Naive thymus-derived CD4-positive, alpha-beta T cell (primary cell): ENCODE results near the gene SAAL1. TPM values are rescaled to one million over a fixed set of nuclear protein-coding genes. Genes with fewer than 3 reads are reported as not detected.

Source experiments
- ATAC-seq: fragments of 150-1000 bp; cut with Tn5 transposase; 2 replicates; pipeline ENCODE4 v1.10.0; 2021; ENCODE audit warnings: mild to moderate bottlenecking, moderate library complexity
- CTCF ChIA-PET: fragments of 350-600 bp; sonication (Branson Sonifier 250); formaldehyde crosslinking; loops from one replicate; lab custom pipeline; 2021; ENCODE audit warnings: antibody characterized with exemption; lab: Charles Lee
- POLR2A ChIA-PET: fragments of 350-600 bp; sonication (Branson Sonifier 250); formaldehyde crosslinking; loops from one replicate; lab custom pipeline; 2021; ENCODE audit warnings: antibody characterized with exemption, inconsistent platforms; lab: Charles Lee
- DNase-seq, 9 donors: peaks; one replicate each; pipeline versions ENCODE4 v3.0.0 to v3.0.0-alpha.2; 2020 to 2022; ENCODE audit warnings: mixed read lengths in 1 of 9
- H3K27ac ChIP-seq: one replicate; pipeline ENCODE4 v1.7.0; 2013; ENCODE audit warnings: mild to moderate bottlenecking, low read depth, low read length, moderate library complexity
- H3K27me3 ChIP-seq, 2 donors: one replicate each; pipeline ENCODE4 v1.7.0; 2013; ENCODE audit warnings: low read length in 2 of 2, mild to moderate bottlenecking in 2 of 2, moderate library complexity in 2 of 2; ENCODE audit not compliant: control insufficient read depth in 2 of 2, insufficient read depth in 2 of 2
- H3K36me3 ChIP-seq, 3 experiments: 1 replicate in 2 of 3; 2 replicates in 1 of 3; pipeline ENCODE4 v1.7.0; 2013; ENCODE audit warnings: low read length in 3 of 3, mild to moderate bottlenecking in 3 of 3, moderate library complexity in 1 of 3; ENCODE audit not compliant: insufficient read depth in 3 of 3, control insufficient read depth in 2 of 3
- H3K4me1 ChIP-seq, 2 donors: one replicate each; pipeline ENCODE4 v1.7.0; 2013; ENCODE audit warnings: low read length in 2 of 2, mild to moderate bottlenecking in 2 of 2, moderate library complexity in 1 of 2; ENCODE audit not compliant: control insufficient read depth in 2 of 2, insufficient read depth in 2 of 2
- H3K4me3 ChIP-seq: 2 replicates; pipeline ENCODE4 v1.7.0; 2013; ENCODE audit warnings: mild to moderate bottlenecking, low read length
- H3K9me3 ChIP-seq, 3 experiments: 1 replicate in 2 of 3; 2 replicates in 1 of 3; pipeline ENCODE4 v1.7.0; 2013; ENCODE audit warnings: low read length in 3 of 3; ENCODE audit not compliant: control insufficient read depth in 2 of 3
- H3K27ac Mint-ChIP-seq, 9 donors: one replicate each; pipeline ENCODE4 v1.8.0; 2020 to 2022; ENCODE audit warnings: mixed read lengths in 9 of 9, mild to moderate bottlenecking in 8 of 9, moderate library complexity in 5 of 9, inconsistent platforms in 2 of 9
- H3K27me3 Mint-ChIP-seq, 5 donors: one replicate each; pipeline ENCODE4 v1.8.0; 2021 to 2022; ENCODE audit warnings: mixed read lengths in 5 of 5, mild to moderate bottlenecking in 1 of 5
- H3K36me3 Mint-ChIP-seq, 5 donors: one replicate each; pipeline ENCODE4 v1.8.0; 2020 to 2022; ENCODE audit warnings: mixed read lengths in 5 of 5, mild to moderate bottlenecking in 3 of 5, inconsistent platforms in 1 of 5
- H3K4me1 Mint-ChIP-seq, 7 donors: one replicate each; pipeline ENCODE4 v1.8.0; 2020 to 2022; ENCODE audit warnings: mixed read lengths in 7 of 7, mild to moderate bottlenecking in 3 of 7, inconsistent platforms in 1 of 7
- H3K4me3 Mint-ChIP-seq, 10 donors: one replicate each; pipeline ENCODE4 v1.8.0; 2020 to 2022; ENCODE audit warnings: mild to moderate bottlenecking in 10 of 10, mixed read lengths in 10 of 10, moderate library complexity in 6 of 10, inconsistent platforms in 2 of 10
- H3K9me3 Mint-ChIP-seq, 11 donors: one replicate each; pipeline ENCODE4 v1.8.0; 2020 to 2022; ENCODE audit warnings: mixed read lengths in 11 of 11, mild to moderate bottlenecking in 4 of 11, inconsistent platforms in 1 of 11, moderate library complexity in 1 of 11
- intact Hi-C, 2 donors: fragments of 100-400 bp; cut with micrococcal nuclease; formaldehyde crosslinking; loops; one replicate each; pipeline ENCODE4 v1.15.1; 2023
- polyA plus RNA-seq, 2 donors: library from polyadenylated mRNA; unstranded; fragments of 300-500 nt; fragmentation: Illumina TruSeq; gene quantifications; one replicate each; pipeline ENCODE4 v1.2.3, GENCODE V29; 2021
- total RNA-seq, 6 experiments: library from RNA in 5 of 6; stranded (reverse) in 5 of 6; gene quantifications; 1 replicate in 5 of 6; 2 replicates in 1 of 6; pipeline ENCODE4 v1.2.3 and lab custom pipeline; 2021 to 2026

SAAL1 gene
- total RNA-seq, result 10 to 100 TPM; 16.0 to 25.3 (median 19.3) TPM
- polyA plus RNA-seq, result 10 to 100 TPM; 14.6 to 15.2 TPM
- total RNA-seq (lab: John Stamatoyannopoulos, UW), result 13.3 reads per million, percentile 42 among the genes with 10 or more reads in this experiment

- ChIA-PET CTCF (interaction anchor here (0.7 to 3.2 kb wide), 13 partner anchors 8 to 571 kb away, joined by 3 to 19 read pairs (median 4); partner anchors contain the start of gene SERGEF), POLR2A (interaction anchor here (0.7 to 1.3 kb wide), 4 partner anchors 93 to 421 kb away, joined by 3 to 11 read pairs (median 4); partner anchors contain the start of genes GTF2H1, HPS5, SERGEF and TSG101)
- Mint-ChIP-seq H3K4me1 (peaks cover 21 to 54% (median 42%) of the 10 kb centered on the region in 7 donors), H3K4me3 (peak within 1 kb of the TSS; percentile 84 to 95 (median 93)), H3K9me3 (peaks cover 0 to 1% (median 0%) of the 10 kb centered on the region in 11 donors), H3K36me3 (peaks cover 4 to 20% (median 15%) of the 10 kb centered on the region in 5 donors), H3K27ac (peak within 1 kb of the TSS; percentile 77 to 93 (median 90)), H3K27me3 (peaks cover 0 to 15% (median 0%) of the 10 kb centered on the region in 5 donors)
- Histone ChIP-seq H3K4me3 (peak within 1 kb of the TSS; percentile 93), H3K27me3 (no peaks in the 10 kb centered on the region), H3K36me3 (peaks cover 0 to 5% (median 0%) of the 10 kb centered on the region in 3 experiments), H3K4me1 (peaks cover 14 to 15% of the 10 kb centered on the region in 2 donors), H3K9me3 (no peaks in the 10 kb centered on the region), H3K27ac (peak within 1 kb of the TSS; percentile 78)
- DNase-seq (peak; percentile 80 to 95 (median 84)), ATAC-seq (peak; percentile 99)
- intact Hi-C loops, result loop anchor here (1.0 to 10.0 kb wide), 18 partner anchors 93 to 1609 kb away; partner anchors contain the start of genes GTF2H1 (in 2 of the 2), HPS5 (in 2 of the 2), SPTY2D1 (in 2 of the 2) and TSG101 (in 2 of the 2)
Measured at GRCh38 chr11:18105802-18106574, at the start of gene SAAL1. TSS of gene SAAL1 (minus strand) at chr11:18106082. CDS start at chr11:18106041, 41 bp downstream.

GRCh38 chr11:18151581-18151980, 45.7 kb upstream of the SAAL1 start:
- peaks cover 0 to 11% (median 3%) of the 10 kb centered on the region in 11 donors for H3K9me3 Mint-ChIP-seq
- no peak for ATAC-seq
- H3K36me3 Mint-ChIP-seq, result peaks cover 0 to 3% (median 0%) of the 10 kb centered on the region in 5 donors
- Histone ChIP-seq H3K27ac (no peak overlapping the region), H3K4me3 (no peak overlapping the region), H3K9me3 (no peaks in the 10 kb centered on the region), H3K4me1 (no peaks in the 10 kb centered on the region), H3K36me3 (no peaks in the 10 kb centered on the region), H3K27me3 (peaks cover 0 to under 1% of the 10 kb centered on the region in 2 donors)
- intact Hi-C loops, result no loop called here
- no peak overlapping the region for H3K4me3 Mint-ChIP-seq
- H3K27me3 Mint-ChIP-seq, result peaks cover 24 to 39% (median 31%) of the 10 kb centered on the region in 5 donors
- no peaks in the 10 kb centered on the region for H3K4me1 Mint-ChIP-seq
- no peak overlapping the region for H3K27ac Mint-ChIP-seq
- DNase-seq, result no peak
- ChIA-PET POLR2A (no interaction called here), CTCF (no interaction called here)

GRCh38 chr11:18145837-18146236, 40.0 kb upstream of the SAAL1 start:
- peaks cover 26 to 52% (median 44%) of the 10 kb centered on the region in 5 donors for H3K27me3 Mint-ChIP-seq
- no peak for DNase-seq
- no peaks in the 10 kb centered on the region for H3K9me3 ChIP-seq
- no peak overlapping the region for H3K27ac ChIP-seq
- ChIA-PET POLR2A (no interaction called here), CTCF (no interaction called here)
- no peaks in the 10 kb centered on the region for H3K4me1 ChIP-seq
- H3K36me3 ChIP-seq, result no peaks in the 10 kb centered on the region
- no peaks in the 10 kb centered on the region for H3K36me3 Mint-ChIP-seq
- H3K27ac Mint-ChIP-seq, result no peak overlapping the region
- ATAC-seq, result no peak
- no peak overlapping the region for H3K4me3 ChIP-seq
- peaks cover 0 to 8% (median 5%) of the 10 kb centered on the region in 7 donors for H3K4me1 Mint-ChIP-seq
- intact Hi-C loops, result no loop called here
- H3K27me3 ChIP-seq, result no peaks in the 10 kb centered on the region
- H3K4me3 Mint-ChIP-seq, result peak overlapping the region in 1 of 10 donors; percentile 19
- peaks cover 0 to 8% (median 1%) of the 10 kb centered on the region in 11 donors for H3K9me3 Mint-ChIP-seq

GRCh38 chr11:18145025-18145424, 39.1 kb upstream of the SAAL1 start:
- Mint-ChIP-seq H3K9me3 (peaks cover 0 to 8% (median 1%) of the 10 kb centered on the region in 11 donors), H3K36me3 (no peaks in the 10 kb centered on the region), H3K27ac (no peak overlapping the region), H3K27me3 (peaks cover 24 to 48% (median 42%) of the 10 kb centered on the region in 5 donors), H3K4me3 (no peak overlapping the region), H3K4me1 (peaks cover 0 to 8% (median 5%) of the 10 kb centered on the region in 7 donors)
- ChIA-PET POLR2A (no interaction called here), CTCF (no interaction called here)
- Histone ChIP-seq H3K27ac (no peak overlapping the region), H3K4me3 (no peak overlapping the region), H3K27me3 (no peaks in the 10 kb centered on the region), H3K4me1 (no peaks in the 10 kb centered on the region), H3K36me3 (no peaks in the 10 kb centered on the region), H3K9me3 (no peaks in the 10 kb centered on the region)
- ATAC-seq (no peak), DNase-seq (no peak)
- intact Hi-C loops, result no loop called here

- Mint-ChIP-seq H3K4me3 (no peak overlapping the region), H3K36me3 (no peaks in the 10 kb centered on the region), H3K9me3 (peaks cover 0 to 8% (median 1%) of the 10 kb centered on the region in 11 donors), H3K27me3 (peaks cover 20 to 44% (median 39%) of the 10 kb centered on the region in 5 donors), H3K4me1 (peaks cover 0 to 8% (median 5%) of the 10 kb centered on the region in 7 donors), H3K27ac (no peak overlapping the region)
- Histone ChIP-seq H3K4me3 (no peak overlapping the region), H3K4me1 (no peaks in the 10 kb centered on the region), H3K9me3 (no peaks in the 10 kb centered on the region), H3K36me3 (no peaks in the 10 kb centered on the region), H3K27ac (no peak overlapping the region), H3K27me3 (no peaks in the 10 kb centered on the region)
- CTCF ChIA-PET, result no interaction called here
- POLR2A ChIA-PET, result no interaction called here
- no peak for DNase-seq
- ATAC-seq, result no peak
- intact Hi-C loops, result no loop called here
Measured at GRCh38 chr11:18144243-18144642, 38.4 kb upstream of the SAAL1 start.

- intact Hi-C loops, result no loop called here
- Mint-ChIP-seq H3K27ac (no peak overlapping the region), H3K27me3 (peaks cover 17 to 49% (median 32%) of the 10 kb centered on the region in 5 donors), H3K9me3 (peaks cover 0 to 2% (median 0%) of the 10 kb centered on the region in 11 donors), H3K4me1 (no peaks in the 10 kb centered on the region), H3K4me3 (no peak overlapping the region), H3K36me3 (no peaks in the 10 kb centered on the region)
- POLR2A ChIA-PET, result no interaction called here
- H3K9me3 ChIP-seq, result no peaks in the 10 kb centered on the region
- no peaks in the 10 kb centered on the region for H3K36me3 ChIP-seq
- H3K4me3 ChIP-seq, result no peak overlapping the region
- no peaks in the 10 kb centered on the region for H3K4me1 ChIP-seq
- H3K27me3 ChIP-seq, result no peaks in the 10 kb centered on the region
- CTCF ChIA-PET, result no interaction called here
- no peak for DNase-seq
- ATAC-seq, result no peak
- H3K27ac ChIP-seq, result no peak overlapping the region
Measured at GRCh38 chr11:18140145-18140544, 34.3 kb upstream of the SAAL1 start.
